Hematopoietic multipotent progenitor cell treated with erythropoietin and hydrocortisone succinate and interleukin-3 and kit ligand, for 4 days (in vitro differentiated cells): ENCODE results near the gene ELP4.
A peak's percentile ranks its signal among the peaks of the same experiment; 100 is the strongest.
"Not testable (repeated sequence)": the region's sequence is repeated elsewhere in the genome, so short reads cannot be mapped to it uniquely, and the experiment has no call there.

Experiments used
- DNase-seq: peaks from one replicate; pipeline ENCODE4 v3.0.0-alpha.2; 2015

The ELP4 gene

DNA sequence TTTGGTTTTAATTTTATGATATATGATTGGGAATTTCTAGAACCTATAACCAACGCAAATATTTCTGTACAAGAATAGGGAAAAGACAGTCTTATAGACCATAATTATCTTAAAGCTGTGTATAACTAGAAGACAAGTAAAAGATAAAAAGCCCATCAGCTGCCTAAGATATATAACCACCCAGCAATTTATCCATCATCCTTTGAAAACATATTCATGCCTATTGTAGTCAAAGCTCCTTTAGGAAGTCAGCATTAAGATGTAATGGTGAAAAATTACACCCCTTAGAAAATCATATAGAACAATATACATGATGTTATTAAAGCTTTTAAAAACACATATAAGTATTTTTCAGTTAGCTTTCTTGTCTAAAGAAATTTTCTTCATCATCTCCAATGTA lies 46.4 kb downstream of the ELP4 start:
- no peak for DNase-seq

DNA sequence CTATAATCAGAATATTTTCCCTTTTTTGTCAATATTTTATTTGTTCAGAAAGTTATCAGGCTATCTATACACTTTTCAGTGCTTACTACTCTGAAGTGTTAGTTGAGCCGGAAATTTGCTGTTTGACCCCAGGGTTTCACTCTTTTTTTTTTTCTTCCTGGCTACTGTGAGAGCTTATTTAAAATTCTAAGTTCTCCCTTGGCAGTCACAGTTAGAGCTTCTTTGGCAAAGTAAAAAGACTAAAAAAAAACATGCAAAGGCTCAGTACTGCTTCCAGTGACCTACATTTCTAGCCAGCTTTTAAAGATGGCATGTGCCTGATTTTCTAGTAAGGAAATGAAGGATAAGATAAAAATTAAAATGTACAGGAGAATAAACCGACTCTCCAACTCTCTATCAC lies 48.4 kb downstream of the ELP4 start:
- DNase-seq = no peak

DNA sequence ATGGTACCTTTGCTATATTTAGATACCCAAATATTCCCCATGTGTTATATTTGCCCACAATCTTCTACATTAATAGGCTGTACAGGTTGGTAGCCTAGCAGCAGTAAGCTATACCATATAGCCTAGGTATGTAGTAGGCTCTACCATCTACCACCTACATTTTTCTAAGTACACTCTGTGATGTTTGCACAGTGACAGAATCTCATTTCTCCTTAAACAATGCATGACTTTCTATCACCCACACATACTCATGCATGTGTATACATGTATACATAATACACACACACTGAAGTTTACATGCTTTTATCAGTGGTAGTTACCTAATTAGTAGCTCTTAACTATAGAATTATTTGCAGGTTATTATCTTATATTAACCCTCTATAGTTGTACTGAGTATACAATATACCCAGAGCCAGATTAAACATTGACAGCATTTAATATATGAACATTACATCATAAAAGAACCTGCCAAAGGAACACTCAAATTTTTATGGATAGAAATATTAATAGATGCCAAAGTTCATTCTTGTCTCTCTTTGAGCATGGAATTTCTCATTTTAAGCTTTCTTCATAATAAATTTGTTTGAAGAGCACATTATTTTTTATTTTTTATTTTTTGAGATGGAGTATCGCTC lies 51.4 kb downstream of the ELP4 start:
- DNase-seq = no peak

DNA sequence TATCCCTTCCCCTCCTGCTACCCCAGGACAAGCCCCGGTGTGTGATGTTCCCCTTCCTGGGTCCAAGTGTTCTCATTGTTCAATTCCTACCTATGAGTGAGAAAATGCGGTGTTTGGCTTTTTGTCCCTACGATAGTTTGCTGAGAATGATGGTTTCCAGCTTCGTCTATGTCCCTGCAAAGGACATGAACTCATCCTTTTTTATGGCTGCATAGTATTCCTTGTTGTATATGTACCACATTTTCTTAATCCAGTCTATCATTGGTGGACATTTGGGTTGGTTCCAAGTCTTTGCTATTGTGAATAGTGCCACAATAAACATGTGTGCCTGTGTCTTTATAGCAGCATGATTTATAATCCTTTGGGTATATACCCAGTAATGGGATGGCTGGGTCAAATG lies 55.0 kb downstream of the ELP4 start:
- not testable (repeated sequence) for DNase-seq

GRCh38 chr11:31574133-31574532 lies 64.6 kb downstream of the ELP4 start:
- DNase-seq = not testable (repeated sequence)

DNA sequence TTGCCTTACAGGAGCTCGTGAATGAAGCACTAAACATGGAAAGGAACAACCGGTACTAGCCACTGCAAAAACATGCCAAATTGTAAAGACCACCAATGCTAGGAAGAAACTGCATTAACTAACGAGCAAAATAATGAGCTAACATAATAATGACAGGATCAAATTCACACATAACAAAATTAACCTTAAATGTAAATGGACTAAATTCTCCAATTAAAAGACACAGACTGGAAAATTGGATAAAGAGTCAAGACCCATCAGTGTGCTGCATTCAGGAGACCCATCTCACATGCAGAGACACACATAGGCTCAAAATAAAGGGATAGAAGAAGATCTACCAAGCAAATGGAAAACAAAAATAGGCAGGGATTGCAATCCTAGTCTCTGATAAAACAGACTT lies 66.2 kb downstream of the ELP4 start:
- not testable (repeated sequence) for DNase-seq

DNA sequence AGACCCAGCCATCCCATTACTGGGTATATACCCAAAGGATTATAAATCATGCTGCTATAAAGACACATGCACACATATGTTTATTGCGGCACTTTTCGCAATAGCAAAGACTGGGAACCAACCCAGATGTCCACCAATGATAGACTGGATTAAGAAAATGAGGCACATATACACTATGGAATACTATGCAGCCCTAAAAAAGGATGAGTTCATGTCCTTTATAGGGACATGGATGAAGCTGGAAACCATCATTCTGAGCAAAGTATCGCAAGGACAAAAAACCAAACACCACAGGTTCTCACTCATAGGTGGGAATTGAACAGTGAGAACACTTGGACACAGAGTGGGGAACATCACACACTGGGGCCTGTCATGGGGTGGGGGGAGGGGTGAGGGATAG lies 69.8 kb downstream of the ELP4 start:
- not testable (repeated sequence) for DNase-seq

DNA sequence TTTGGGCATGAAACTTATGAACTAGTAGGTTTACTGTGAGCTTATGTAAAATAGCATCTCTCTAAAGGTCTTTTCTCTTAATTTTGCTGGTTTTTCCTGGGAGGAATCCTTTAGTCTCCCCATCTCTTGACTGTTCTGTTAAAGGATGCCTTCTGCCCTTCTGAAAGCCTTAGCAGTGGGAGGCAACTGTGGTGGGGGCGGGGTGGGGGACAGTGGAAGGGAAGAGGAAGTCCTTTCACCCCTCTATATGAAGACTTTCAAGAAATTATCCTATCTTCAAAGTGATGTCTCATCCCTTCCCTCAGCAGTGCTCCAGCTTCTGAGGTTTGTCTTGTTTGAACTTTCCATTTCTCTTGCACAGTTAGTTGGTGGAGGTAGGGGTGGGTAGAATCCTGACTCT lies 73.1 kb downstream of the ELP4 start:
- peak; percentile 14 for DNase-seq

DNA sequence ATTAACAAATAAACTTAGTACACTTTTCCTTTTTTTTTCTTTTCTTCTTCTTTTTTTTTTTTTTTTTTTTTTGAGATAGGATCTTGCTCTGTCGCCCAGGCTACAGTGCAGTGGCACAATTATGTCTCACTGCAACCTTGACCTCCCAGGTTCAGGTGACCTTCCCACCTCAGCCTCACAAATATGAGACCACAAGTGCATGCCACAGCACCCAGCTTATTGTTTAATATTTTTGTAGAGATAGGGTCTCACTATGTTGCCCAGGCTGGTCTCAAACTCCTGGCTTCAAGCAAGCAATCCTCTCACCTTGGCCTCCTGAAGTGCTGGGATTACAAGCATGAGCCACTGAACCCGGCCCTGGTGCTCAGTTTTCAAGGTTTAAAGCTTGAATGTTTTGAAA lies 88.9 kb downstream of the ELP4 start:
- no peak for DNase-seq

DNA sequence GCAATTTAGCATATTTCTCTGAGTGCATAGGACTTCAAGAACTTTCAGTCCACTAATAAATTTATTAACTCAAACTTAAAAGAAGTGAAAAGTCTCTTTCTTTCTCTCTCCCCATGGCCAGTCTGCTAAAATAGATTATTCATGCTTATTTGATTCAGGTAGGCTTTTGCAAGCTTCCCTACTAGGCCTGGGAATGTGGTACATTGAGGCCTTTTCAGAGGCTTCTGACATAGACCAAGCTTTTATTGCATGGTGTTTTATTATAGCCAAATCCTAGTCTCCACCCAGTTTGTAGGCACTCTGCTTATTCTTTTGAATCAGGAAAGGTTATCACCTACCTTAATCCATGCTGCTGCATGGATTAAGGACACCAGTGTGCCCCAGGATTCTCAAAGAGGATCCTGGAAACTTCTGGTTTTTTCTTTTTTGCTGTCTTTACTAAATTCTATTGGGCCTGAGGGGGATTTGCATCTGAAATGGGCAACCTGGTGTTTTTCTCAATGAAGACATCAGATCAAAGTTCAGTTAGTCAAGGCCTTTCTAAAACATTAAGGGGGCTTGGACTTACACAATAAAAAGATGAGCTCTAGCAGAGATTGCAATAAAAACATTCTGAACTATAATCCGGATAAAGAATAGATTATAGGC lies 92.2 kb downstream of the ELP4 start:
- DNase-seq = no peak

GRCh38 chr11:31606893-31607292 lies 97.3 kb downstream of the ELP4 start:
- DNase-seq = no peak

- DNase-seq = no peak
Observed at GRCh38 chr11:31607914-31608313, 98.3 kb downstream of the ELP4 start.

DNA sequence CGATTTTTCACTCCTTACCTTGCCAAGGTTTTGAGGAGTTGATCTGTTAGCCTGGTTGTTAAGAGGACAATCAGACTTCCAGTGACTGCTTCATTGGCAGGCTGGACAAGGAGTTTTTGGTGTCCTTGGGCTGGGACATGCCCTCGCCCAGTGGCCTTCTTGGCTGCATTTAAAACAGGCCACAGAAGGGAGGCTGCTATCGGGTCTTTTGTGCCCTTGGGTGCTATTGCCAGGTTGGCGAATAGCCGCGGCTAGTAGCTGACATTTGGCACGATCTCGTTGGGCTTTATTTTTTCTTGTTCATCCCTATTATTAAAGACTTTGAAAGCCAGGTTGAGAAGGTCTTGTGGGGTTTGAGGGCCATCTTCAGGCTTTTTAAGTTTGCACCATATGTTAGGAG lies 99.4 kb downstream of the ELP4 start:
- no peak for DNase-seq

DNA sequence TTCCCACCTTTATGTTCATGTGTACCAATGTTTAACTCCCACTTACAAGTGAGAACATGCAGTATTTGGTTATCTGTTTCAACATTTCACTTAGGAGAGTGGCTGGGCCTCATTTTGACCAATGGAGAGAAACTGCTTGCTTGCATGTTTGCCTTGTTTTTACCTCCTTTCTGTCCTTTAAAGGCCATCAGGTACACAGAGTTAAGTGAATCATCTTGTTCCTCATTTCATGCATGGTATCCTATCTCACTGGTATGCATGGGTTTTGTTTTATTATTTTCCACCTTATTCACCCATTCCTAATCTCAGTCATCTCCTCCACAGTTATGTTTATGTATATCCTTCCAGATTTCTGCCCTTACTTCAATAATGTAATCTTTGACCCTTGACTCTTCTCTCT lies 101.0 kb downstream of the ELP4 start:
- no peak for DNase-seq

- no peak for DNase-seq
Observed at GRCh38 chr11:31617246-31617645, 107.7 kb downstream of the ELP4 start.

DNA sequence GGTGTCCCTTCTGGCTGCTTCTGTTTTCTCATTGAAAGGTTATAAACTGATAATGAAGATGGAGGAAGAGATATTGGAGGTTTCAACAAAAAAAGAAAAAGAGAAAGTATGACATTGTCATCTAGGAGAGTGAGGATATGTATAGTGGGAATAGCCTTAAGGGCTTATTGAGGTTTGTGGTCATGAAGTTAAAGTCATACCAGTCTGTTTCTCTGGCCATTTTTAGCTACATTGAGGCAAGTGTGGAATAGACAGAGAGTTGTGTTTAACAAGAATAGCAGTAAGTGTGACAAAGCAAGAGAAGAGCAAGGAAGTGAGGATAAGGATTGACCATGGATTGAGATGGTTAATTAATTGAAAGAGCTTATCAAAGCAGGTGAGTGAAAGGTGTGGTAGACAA lies 110.4 kb downstream of the ELP4 start:
- no peak for DNase-seq

DNA sequence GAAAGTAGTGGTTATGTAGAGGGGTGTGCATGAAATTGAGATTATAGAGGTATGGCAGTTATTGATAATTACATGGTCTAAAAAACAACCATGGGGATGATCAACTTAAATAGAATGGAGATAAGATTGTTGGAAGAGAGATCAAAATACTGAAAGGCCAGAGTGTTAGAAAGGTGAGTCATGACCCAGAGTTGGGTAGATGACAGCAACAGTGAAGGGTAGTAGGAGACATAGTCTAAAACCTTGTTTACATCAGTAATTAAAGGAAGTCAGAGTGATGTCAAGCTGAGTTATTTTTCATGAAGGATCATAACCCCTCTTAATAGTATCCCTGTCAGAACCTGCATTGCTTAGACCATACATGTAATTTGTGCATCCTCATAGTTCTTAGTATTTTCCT lies 110.9 kb downstream of the ELP4 start:
- DNase-seq = no peak

- DNase-seq = no peak
Observed at GRCh38 chr11:31625868-31626267, 116.3 kb downstream of the ELP4 start.

DNA sequence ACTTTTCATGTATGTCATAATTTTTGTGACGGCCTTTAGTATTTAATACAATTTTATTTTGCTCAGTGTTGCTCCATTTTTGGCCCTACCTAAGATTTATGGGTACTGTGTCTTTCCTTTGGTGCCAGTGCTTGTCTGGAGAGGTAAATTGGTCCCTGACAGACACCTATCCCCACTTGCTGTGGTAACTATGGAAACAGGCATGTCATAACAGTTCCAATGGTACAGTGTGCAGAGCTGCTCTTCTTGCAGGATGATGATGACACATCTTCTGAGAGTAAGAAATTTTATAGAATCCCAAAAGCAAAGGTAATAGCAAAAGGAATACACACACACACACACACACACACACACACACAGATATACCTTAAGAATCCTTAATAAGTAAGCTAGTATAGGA lies 118.5 kb downstream of the ELP4 start:
- no peak for DNase-seq

DNA sequence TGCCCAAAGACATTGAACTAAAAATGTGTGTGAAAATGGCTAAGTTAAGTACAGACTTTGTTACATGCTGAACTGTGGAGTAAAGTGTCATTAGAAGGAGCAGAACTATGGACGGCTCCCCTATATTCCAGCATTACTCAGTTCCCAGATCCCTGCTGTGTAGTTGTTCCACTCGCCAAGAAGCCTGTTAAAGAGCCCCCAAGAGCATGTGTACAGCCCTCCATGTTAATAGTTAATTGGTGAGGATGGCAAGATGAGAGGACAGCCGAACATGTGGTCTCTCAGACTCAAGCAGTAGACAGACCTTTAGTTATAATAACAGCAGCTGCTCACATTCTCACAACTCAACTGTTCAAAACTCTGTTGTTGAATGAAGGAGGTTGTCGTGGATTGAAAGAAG lies 127.4 kb downstream of the ELP4 start:
- DNase-seq = no peak

GRCh38 chr11:31640611-31641010 lies 131.0 kb downstream of the ELP4 start:
- DNase-seq = no peak

DNA sequence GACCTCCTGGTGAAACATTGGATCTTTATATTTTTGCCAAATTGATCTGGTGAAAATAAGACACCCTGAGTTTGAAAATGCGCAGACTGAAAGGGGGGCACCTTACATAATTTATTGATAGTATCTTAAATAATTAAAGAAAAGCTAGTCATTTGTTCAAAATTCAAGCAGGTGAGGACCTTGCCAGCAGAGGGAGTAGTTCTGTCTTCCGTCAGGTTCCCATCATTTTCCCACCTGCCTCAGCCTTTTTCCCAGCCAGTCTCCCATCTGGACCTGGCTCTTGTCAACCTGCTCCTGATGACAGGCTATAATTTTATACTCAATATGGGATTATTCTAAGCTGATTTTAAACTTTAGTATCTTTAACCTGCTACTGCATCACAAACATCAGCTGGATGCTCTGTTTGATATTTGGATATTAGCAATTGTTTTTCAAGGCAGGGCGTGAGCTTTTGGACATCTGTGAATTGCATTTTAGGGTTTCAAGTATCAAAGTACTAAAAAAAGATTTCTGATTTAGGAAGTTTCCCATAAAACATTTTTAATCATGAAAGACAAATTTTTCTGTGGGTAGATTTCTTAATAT lies 132.0 kb downstream of the ELP4 start:
- DNase-seq = peak; percentile 10

GRCh38 chr11:31643857-31644256 lies 134.3 kb downstream of the ELP4 start:
- DNase-seq = no peak

DNA sequence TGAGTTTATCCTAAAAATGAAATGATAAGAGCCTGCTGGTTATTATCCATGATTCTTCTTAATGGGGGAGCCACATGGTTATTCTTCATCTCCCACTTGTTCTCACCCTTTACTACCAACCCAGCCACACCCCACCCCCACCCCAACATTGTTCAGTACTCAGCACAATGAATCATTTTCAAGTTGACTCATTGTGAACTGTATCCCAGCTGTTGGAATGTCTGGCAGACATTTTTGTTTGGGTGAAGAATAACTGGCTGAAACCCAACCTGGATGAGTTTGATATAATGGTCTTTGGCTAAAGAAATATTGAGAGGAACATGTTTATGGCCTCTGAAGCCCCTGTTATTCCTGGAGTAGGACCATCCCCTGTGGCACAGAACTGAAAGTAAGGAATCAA lies 136.2 kb downstream of the ELP4 start:
- DNase-seq = no peak

DNA sequence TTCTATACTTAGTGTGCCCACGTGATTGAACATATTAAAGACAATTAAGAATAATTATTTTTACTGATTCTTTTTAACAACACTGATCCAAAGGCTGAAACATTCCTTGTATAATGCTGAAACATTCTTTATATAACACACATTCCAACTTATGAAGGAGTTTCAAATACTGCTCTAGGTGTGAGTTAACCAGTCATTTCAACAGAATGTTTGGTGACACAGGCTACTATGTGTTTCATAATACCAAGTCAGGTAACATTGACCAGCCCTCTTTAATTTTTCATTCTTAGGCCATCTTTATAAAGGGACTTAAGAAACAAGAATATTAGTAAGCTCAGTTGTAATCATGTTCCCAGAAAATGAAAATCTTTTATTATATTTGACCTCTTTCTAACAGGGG lies 136.6 kb downstream of the ELP4 start:
- DNase-seq = no peak
